Esophagus squamous epithelium (tissue), 4 donors: ENCODE results near the gene VSIG10.

Experiments
- POLR2A ChIP-seq, 4 donors: fragments of 450-650 bp; IDR thresholded peaks; one replicate each; pipeline ENCODE4 v1.6.1; 2017; ENCODE audit warnings: antibody characterized with exemption in 4 of 4, mild to moderate bottlenecking in 4 of 4, moderate library complexity in 3 of 4
- TF ChIP-seq, protein P1 (sequence below), 6 experiments: fragments of 450-650 bp in 4 of 6; fragments of 200-600 bp in 2 of 6; sonication (generic) in 2 of 6; IDR thresholded peaks; one replicate each; pipeline ENCODE4 v1.5.1; 2016 to 2019; ENCODE audit warnings: antibody characterized with exemption in 6 of 6, mild to moderate bottlenecking in 4 of 6, moderate library complexity in 4 of 6

GRCh38 chr12:118120579-118121363, 17.0 kb upstream of the VSIG10 start:
- TF ChIP-seq, protein P1, sequence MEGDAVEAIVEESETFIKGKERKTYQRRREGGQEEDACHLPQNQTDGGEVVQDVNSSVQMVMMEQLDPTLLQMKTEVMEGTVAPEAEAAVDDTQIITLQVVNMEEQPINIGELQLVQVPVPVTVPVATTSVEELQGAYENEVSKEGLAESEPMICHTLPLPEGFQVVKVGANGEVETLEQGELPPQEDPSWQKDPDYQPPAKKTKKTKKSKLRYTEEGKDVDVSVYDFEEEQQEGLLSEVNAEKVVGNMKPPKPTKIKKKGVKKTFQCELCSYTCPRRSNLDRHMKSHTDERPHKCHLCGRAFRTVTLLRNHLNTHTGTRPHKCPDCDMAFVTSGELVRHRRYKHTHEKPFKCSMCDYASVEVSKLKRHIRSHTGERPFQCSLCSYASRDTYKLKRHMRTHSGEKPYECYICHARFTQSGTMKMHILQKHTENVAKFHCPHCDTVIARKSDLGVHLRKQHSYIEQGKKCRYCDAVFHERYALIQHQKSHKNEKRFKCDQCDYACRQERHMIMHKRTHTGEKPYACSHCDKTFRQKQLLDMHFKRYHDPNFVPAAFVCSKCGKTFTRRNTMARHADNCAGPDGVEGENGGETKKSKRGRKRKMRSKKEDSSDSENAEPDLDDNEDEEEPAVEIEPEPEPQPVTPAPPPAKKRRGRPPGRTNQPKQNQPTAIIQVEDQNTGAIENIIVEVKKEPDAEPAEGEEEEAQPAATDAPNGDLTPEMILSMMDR (IDR thresholded peaks at IDR 0.05): peak in 5 of 6 experiments; percentile 20 to 81 (median 37)
- TF ChIP-seq POLR2A (IDR thresholded peaks at IDR 0.05): no peak
